Astrocyte of the cerebellum (primary cell): Measurements from ENCODE around the gene TBCCD1.

ENCODE experiments used
- DNase-seq: peaks from one replicate; pipeline ENCODE4 v3.0.0-alpha.2; 2011; ENCODE audit warnings: low read depth
- H3K4me3 ChIP-seq: 2 replicates; pipeline ENCODE4 v1.5.1; 2011; ENCODE audit warnings: mild to moderate bottlenecking, low read depth, low read length, moderate library complexity
- CTCF ChIP-seq: IDR thresholded peaks from 2 replicates; pipeline ENCODE4 v1.5.1; 2012; ENCODE audit warnings: low read length, low read depth, moderate library complexity, mild to moderate bottlenecking; ENCODE audit errors: missing control alignments
- in situ Hi-C: cut with HindIII; loops from 2 replicates; pipeline ENCODE4 v1.10.0; 2017; ENCODE audit warnings: low sequenced_read_pairs

The TBCCD1 gene

GRCh38 chr3:186612721-186613636 is 45.8 kb upstream of the TBCCD1 start, which contains the start of gene AHSG:
Gene AHSG (plus strand): TSS chr3:186613060. CDS start chr3:186613142, 82 bp downstream.
- in situ Hi-C loops: no loop called here
- TF ChIP-seq CTCF: no peak
- no peak within 1 kb of the TSS for H3K4me3 ChIP-seq
- DNase-seq: no peak

GRCh38 chr3:186612065-186612464 is 44.9 kb upstream of the TBCCD1 start:
- no peak for TF ChIP-seq CTCF
- in situ Hi-C loops: no loop called here
- DNase-seq: no peak
- no peak overlapping the region for H3K4me3 ChIP-seq

GRCh38 chr3:186609247-186609868 is 42.2 kb upstream of the TBCCD1 start:
- no peak for DNase-seq
- no peak overlapping the region for H3K4me3 ChIP-seq
- in situ Hi-C loops: no loop called here
- TF ChIP-seq CTCF: no peak

- TF ChIP-seq CTCF: no peak
- in situ Hi-C loops: no loop called here
- no peak for DNase-seq
- H3K4me3 ChIP-seq: no peak overlapping the region
Measured at GRCh38 chr3:186608624-186609215, 41.6 kb upstream of the TBCCD1 start.

GRCh38 chr3:186605561-186606545 is 38.7 kb upstream of the TBCCD1 start:
- H3K4me3 ChIP-seq: no peak overlapping the region
- DNase-seq: no peak
- in situ Hi-C loops: no loop called here
- TF ChIP-seq CTCF: no peak
